Activated CD4-positive, alpha-beta T cell treated with anti-CD3 and anti-CD28 coated beads, Interleukin-10, Interleukin-2, amounts not matched to agents 100 ng/mL and 50 ng/mL, durations not matched to agents 16 hours and 8 hours (primary cell): ENCODE results near the gene THPO.

Experiments
- DNase-seq: peaks from one replicate; pipeline ENCODE4 v3.0.0-alpha.2; 2020

THPO gene

DNA sequence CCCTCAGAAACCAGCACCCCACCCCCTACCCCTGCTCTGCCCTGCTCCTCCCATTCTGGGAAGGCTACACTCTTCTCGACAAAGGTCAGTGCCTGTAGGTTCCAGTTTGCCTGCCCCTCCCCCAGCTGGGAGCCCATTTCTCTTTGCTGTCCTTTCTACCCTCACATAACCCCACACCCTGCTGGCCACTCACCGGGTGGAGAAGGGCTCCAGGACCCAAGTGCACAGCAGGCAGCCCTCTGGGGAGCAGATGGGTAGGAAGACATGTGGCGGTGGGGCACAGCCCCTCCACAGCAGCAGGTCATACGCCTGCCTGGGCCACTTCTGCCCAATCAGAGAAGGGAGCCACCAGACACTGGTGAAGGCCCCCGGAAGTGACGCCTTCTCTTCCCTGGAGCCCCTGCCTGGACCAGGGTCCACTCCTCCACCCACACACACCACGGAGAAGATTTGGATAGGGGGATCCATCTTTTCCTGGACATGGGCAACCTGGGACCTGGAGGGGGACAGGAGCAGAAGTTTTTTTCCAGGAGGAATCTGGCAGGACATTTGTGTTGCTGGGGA, at the start of gene THPO:
TSS of gene THPO (minus strand) at position 326 of the 564 bp plus-strand sequence. CDS start 1,948 bp downstream, outside the sequence.
- DNase-seq: no peak

GRCh38 chr3:184426691-184427141, 48.7 kb upstream of the THPO start:
- no peak for DNase-seq

GRCh38 chr3:184423561-184423960, 45.6 kb upstream of the THPO start:
- DNase-seq: no peak

- no peak for DNase-seq
These were observed 41.2 kb upstream of the THPO start for GRCh38 chr3:184419171-184419570.

DNA sequence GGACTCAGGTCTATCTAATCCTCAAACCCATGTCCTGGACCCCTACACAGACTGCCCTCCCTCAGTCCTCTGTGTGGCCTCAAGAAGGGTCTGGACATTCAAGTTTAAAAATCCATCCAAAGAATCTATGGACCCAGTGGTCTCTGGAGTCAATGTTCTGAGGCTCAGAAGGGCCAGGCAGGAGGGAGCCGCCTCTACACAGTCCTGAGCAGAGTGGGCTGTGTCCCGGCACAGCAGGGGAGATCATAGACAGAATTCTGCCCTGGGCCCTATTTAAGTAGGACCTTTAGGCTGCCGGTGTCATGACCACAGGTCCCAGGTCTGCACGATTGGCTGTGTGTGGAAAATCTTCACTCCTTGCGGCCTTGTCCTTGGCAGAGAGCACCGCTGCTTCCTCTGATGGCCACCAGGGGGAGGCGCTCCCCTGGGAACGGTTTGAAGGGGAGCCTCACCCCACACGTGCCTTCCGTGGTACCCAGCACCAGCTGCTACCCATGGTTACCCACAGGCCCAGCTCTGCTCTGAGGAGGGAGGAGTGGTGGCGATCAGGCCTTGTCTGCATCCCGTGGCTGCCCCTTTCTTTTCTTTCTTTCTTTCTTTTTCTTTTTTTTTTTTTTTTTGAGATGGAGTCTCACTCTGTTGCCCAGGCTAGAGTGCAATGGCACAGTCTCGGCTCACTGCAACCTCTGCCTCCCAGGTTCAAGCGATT, 39.8 kb upstream of the THPO start:
- peak; percentile 76 for DNase-seq

- DNase-seq: no peak
These were observed 37.1 kb upstream of the THPO start for GRCh38 chr3:184415203-184415490.

- no peak for DNase-seq
These were observed 36.6 kb upstream of the THPO start for GRCh38 chr3:184414418-184415202.

- no peak for DNase-seq
These were observed 32.0 kb upstream of the THPO start for GRCh38 chr3:184409946-184410500.

DNA sequence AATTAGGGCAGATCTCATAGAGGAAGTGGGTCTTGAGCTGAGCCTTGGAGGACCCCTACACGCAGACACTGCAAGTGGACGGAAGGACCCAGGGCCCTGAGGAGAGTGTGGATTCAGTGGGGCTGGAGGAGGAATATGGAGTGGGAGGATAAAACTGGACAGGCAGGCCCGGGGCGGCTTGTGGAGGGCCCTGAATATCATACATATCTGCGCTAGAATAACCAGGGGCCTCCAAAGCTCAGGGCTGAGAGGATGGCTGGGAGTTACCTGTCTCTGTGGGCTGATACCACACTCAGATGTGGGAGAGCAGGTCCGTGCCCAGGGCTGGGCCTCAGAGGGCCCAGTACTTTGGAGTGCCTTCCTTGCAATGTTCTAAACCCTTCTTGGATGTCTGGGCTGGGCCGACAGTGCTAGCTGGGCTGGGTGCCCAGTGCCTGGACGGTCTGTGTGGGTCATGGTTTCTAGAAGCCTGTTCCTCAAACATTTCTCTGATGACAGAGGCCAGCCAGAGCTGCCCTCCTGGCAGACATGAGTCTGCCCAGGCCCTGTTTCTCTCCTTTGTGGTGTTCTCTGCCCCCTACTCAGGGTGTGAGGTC, 31.4 kb upstream of the THPO start:
- DNase-seq: no peak

GRCh38 chr3:184405075-184406030, 27.3 kb upstream of the THPO start:
- no peak for DNase-seq

DNA sequence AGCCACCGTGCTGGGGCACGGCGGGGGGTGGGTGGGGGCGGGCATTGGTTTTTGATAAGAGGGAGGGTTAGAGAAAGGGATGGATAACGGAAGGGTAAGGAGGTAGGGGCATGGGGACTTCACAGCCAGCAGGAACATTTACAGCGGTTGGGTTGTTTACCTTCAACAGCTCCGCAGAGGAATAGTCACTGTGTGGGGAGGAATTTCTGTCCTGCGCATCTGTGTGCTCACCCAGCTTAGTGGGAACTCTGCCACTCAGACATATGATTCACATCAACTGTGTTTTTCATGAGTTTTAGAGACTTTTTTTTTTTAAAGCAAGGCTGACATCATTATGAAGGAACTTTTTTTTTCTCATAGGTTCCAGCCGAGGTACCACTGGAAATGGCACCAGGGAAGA, 21.4 kb upstream of the THPO start:
- DNase-seq: no peak

DNA sequence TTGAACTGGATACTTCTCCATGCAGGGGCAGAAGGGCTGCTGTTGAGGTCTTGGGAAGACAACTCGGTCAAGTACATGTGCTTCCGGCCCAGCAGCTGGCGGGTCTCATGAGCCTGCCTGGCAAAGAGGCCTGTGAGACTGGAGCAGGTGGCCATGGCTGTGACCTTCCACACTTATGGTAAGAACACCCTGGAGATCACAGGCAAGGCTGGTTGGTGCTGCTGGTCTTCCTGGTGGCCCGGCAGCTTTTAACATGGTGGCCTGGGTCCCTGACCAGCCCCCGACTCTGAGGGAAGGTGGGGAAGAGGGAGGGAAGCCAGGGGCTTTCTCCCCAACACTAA, 17.3 kb upstream of the THPO start:
- DNase-seq: no peak

DNA sequence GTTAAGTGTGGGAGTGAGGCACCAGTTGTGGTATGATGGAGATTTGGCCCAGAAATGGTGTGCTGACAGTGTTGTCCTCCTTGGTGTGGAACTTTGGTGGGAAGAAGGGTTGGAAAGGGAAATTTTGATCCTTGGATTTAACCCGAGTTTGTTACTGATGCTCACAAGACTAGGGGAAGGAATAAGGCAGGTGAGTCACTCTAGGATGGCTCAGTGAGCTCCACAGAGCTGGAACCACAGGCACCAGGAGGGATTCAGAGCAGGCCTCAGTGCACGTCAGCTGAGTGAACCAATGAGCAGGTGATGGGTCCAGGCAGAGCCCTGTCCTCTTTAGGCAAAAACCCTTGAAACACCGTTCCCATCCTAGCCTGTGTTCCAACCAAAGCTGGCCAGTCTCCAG, 13.3 kb upstream of the THPO start:
- DNase-seq: no peak

- DNase-seq: no peak
These were observed 12.0 kb upstream of the THPO start for GRCh38 chr3:184389935-184390528.

GRCh38 chr3:184389384-184389783, 11.4 kb upstream of the THPO start:
- DNase-seq: no peak

DNA sequence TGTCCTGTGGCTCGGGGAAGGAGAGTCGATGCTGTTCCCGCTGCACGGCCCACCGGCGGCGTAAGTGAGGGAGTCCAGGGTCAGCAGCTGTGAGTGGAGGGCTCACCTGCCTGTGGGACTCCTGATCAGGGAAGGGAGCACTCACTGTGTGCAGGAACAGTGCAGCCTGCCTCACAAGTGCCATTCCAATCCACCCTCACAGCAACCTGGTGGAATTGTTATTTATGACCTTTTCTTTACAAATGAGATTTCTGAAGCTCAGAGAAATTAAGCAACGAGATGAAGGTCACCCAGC, 10.9 kb upstream of the THPO start:
- no peak for DNase-seq

DNA sequence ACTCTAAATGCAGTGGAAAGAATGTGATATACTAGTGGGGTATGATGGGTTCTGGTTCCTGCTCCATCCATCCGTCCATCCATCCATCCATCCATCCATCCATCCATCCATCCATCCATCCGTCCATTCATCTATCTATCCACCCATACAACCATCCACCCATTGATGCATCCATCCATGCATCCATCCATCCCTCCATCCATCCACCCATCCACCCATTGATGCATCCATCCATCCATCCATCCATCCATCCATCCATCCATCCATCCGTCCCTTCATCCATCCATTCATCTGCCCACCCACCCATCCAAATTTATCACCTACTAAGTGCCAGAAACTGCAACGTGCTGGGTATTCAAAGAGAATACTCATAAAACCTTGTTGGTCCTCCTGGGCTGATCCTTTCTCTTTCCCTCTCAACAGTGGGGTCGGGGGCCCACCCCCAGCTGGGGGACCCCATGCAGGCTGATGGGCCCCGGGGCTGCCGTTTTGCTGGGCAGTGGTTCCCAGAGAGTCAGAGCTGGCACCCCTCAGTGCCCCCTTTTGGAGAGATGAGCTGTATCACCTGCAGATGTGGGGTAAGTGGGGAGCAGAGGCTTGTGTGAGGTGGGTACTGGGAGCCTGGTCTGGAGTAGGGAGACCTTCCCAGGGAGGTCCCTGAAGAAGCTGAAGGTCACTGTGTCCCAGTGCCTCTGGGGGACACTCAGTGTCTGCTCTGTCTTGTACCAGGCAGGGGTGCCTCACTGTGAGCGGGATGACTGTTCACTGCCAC, 10.3 kb upstream of the THPO start:
- DNase-seq: no peak

DNA sequence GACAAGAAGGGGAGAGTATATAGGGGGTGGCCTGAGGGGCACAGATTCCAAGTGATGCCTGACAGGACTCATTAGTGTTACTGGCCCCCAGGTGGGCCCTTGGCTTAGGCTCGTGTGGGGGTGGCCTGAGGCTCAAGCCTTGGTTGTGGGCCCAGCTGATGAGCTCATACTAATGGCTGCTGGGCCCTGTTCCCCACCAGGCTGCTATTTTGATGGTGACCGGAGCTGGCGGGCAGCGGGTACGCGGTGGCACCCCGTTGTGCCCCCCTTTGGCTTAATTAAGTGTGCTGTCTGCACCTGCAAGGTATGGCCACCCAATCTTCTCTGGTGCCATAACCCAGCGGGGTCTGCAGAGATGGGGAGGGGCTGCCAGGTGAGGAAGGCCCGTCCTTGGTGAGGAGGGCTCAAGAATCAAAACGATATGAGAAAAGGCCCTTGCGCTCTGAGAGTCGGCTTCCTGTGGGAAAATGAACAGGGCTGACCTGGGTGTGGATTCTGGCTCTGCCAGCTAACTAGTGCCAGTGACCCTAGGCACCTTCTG, 9.2 kb upstream of the THPO start:
- no peak for DNase-seq

GRCh38 chr3:184386047-184386806, 8.2 kb upstream of the THPO start:
- no peak for DNase-seq

DNA sequence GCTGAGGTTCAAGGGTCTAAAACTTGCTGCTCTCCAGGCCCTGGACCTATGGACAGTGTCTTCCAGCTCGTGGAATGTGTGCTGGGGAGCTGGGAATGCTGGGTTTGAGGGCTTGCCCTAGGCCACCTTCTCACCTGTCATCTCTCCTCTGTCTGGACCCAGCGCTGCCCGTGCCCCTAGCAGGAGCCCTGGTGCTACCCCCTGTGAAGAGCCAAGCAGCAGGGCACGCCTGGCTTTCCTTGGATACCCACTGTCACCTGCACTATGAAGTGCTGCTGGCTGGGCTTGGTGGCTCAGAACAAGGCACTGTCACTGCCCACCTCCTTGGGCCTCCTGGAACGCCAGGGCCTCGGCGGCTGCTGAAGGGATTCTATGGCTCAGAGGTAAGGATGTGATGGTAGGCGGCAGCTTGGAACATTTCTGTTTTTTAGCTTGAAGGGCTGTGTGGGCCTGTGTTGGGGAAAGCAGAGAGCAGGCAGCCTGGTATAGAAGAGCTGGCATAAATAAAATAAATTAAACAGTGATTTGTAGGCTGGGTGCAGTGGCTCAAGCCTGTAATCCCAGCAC, 6.9 kb upstream of the THPO start:
- DNase-seq: no peak
